HEK293T (cell line): Measurements from ENCODE around the gene GRID1.

ENCODE experiments used
- CTCF ChIA-PET: fragments of 350-600 bp; formaldehyde crosslinking; extraction: SDS; loops from one replicate; lab custom pipeline; 2021; ENCODE audit warnings: antibody characterized with exemption, inconsistent platforms; lab: Yijun Ruan, JAX
- POLR2A ChIA-PET: fragments of 350-600 bp; formaldehyde crosslinking; extraction: SDS; loops from one replicate; lab custom pipeline; 2020; ENCODE audit warnings: antibody characterized with exemption, inconsistent platforms; lab: Yijun Ruan, JAX
- DNase-seq: peaks from one replicate; pipeline ENCODE4 v3.0.0; 2012; ENCODE audit warnings: mixed read lengths; ENCODE audit errors: extremely low spot score
- ARNT ChIP-seq: fragments of 450-650 bp; IDR thresholded peaks from 2 replicates; pipeline ENCODE4 v1.6.1; 2017; ENCODE audit warnings: mild to moderate bottlenecking
- BHLHE40 ChIP-seq: fragments of 450-650 bp; IDR thresholded peaks from 2 replicates; pipeline ENCODE4 v1.6.1; 2016; ENCODE audit warnings: mild to moderate bottlenecking, moderate library complexity, borderline replicate concordance
- CTBP1 ChIP-seq: fragments of 450-650 bp; IDR thresholded peaks from 2 replicates; pipeline ENCODE4 v1.6.1; 2016; ENCODE audit warnings: borderline replicate concordance
- ELF4 ChIP-seq: fragments of 450-650 bp; IDR thresholded peaks from 2 replicates; pipeline ENCODE4 v1.6.1; 2017; ENCODE audit warnings: antibody characterized with exemption
- FOXA1 ChIP-seq: fragments of 450-650 bp; IDR thresholded peaks from 2 replicates; pipeline ENCODE4 v1.6.1; 2016; ENCODE audit warnings: mild to moderate bottlenecking
- FOXK2 ChIP-seq: fragments of 450-650 bp; IDR thresholded peaks from 2 replicates; pipeline ENCODE4 v1.6.1; 2016; ENCODE audit warnings: mild to moderate bottlenecking
- FOXM1 ChIP-seq: fragments of 450-650 bp; IDR thresholded peaks from 2 replicates; pipeline ENCODE4 v1.6.1; 2017; ENCODE audit warnings: mild to moderate bottlenecking, borderline replicate concordance
- HDGF ChIP-seq: fragments of 450-650 bp; IDR thresholded peaks from 2 replicates; pipeline ENCODE4 v1.6.1; 2017; ENCODE audit warnings: antibody characterized with exemption, borderline replicate concordance
- L3MBTL2 ChIP-seq: fragments of 450-650 bp; conservative IDR thresholded peaks from 2 replicates; pipeline ENCODE4 v1.6.1; 2016; ENCODE audit warnings: mild to moderate bottlenecking
- LEF1 ChIP-seq: fragments of 450-650 bp; IDR thresholded peaks from 2 replicates; pipeline ENCODE4 v1.6.1; 2017; ENCODE audit warnings: mild to moderate bottlenecking, borderline replicate concordance
- NFRKB ChIP-seq: fragments of 450-650 bp; IDR thresholded peaks from 2 replicates; pipeline ENCODE4 v1.6.1; 2016; ENCODE audit warnings: mild to moderate bottlenecking, moderate library complexity
- PKNOX1 ChIP-seq: fragments of 450-650 bp; IDR thresholded peaks from 2 replicates; pipeline ENCODE4 v1.6.1; 2016
- SP1 ChIP-seq: fragments of 450-650 bp; IDR thresholded peaks from 2 replicates; pipeline ENCODE4 v1.6.1; 2017
- SUZ12 ChIP-seq: fragments of 450-650 bp; IDR thresholded peaks from 2 replicates; pipeline ENCODE4 v1.6.1; 2016; ENCODE audit warnings: mild to moderate bottlenecking
- TARDBP ChIP-seq: fragments of 450-650 bp; IDR thresholded peaks from 2 replicates; pipeline ENCODE4 v1.6.1; 2016
- ZNF384 ChIP-seq: fragments of 450-650 bp; IDR thresholded peaks from 2 replicates; pipeline ENCODE4 v1.6.1; 2016

The GRID1 gene

GRCh38 chr10:86198271-86198670, 168.3 kb downstream of the GRID1 start:
- no peak for DNase-seq
- ChIA-PET CTCF (no interaction called here), POLR2A (no interaction called here)
- TF ChIP-seq HDGF (no peak), TARDBP (no peak), CTBP1 (no peak), NFRKB (no peak), FOXK2 (no peak), BHLHE40 (no peak)

- TF ChIP-seq TARDBP, result no peak
- TF ChIP-seq L3MBTL2, result no peak
- TF ChIP-seq PKNOX1, result no peak
- POLR2A ChIA-PET, result no interaction called here
- DNase-seq, result no peak
- CTCF ChIA-PET, result no interaction called here
Measured at GRCh38 chr10:86197166-86197790, 169.3 kb downstream of the GRID1 start.

DNA sequence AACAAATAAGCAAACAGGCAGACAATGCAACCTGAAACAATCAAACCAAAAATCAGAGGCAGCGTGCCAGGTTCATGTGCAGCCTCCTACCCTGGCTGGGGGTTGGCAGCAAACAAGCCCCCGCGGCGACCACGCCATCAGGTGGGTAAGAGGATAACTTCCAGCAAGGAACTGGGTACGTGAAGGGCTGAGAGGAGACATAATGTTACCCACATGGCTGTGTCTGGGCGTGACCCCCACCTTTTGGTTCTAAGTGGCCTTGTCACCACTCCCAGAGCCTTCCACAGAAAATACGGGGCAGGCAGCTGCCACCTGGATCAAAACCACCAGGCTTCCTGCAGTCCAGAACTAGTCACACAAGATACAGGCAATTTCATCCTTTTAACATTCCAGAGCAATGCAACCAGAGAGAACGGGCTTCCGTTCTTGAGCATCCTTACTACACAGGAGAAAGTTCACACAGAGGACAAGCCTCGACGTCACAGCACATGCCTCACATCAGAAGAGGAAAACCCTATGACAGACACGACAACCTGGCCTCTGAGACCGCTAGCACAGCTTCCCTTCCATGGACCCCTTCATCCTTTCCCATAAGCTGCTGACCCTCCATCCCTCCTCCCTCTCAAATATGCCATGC, 171.0 kb downstream of the GRID1 start:
- POLR2A ChIA-PET, result no interaction called here
- no peak for DNase-seq
- CTCF ChIA-PET, result no interaction called here
- no peak for TF ChIP-seq ZNF384

DNA sequence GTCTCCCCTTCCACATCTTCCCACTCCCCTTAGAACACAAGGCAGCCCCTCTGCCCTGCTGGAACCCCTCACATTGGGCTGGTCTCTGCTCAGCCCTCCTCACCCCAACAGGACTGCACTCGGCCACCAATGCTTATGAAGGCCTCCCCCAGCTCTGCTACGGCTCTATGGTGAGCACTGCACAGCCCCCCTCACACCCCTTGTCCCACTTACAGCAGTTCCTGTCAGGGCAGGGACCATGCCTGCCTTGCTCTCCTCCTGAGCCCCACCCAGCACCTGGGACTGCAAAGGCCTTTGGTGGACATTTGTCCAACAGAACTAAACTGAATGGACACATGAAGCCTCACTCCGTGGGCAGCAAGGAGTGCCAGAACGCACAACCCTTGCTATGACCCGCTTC, 171.9 kb downstream of the GRID1 start:
- ChIA-PET CTCF (no interaction called here), POLR2A (no interaction called here)
- no peak for TF ChIP-seq BHLHE40
- TF ChIP-seq ELF4, result no peak
- no peak for TF ChIP-seq FOXA1
- TF ChIP-seq PKNOX1, result no peak
- no peak for TF ChIP-seq NFRKB
- TF ChIP-seq FOXM1, result no peak
- TF ChIP-seq ARNT, result no peak
- TF ChIP-seq CTBP1, result no peak
- no peak for TF ChIP-seq SP1
- no peak for TF ChIP-seq SUZ12
- no peak for DNase-seq

- DNase-seq, result no peak
- POLR2A ChIA-PET, result no interaction called here
- TF ChIP-seq LEF1 (no peak), L3MBTL2 (no peak), PKNOX1 (no peak), CTBP1 (no peak), ELF4 (no peak)
- CTCF ChIA-PET, result no interaction called here
Measured at GRCh38 chr10:86193841-86194240, 172.8 kb downstream of the GRID1 start.

DNA sequence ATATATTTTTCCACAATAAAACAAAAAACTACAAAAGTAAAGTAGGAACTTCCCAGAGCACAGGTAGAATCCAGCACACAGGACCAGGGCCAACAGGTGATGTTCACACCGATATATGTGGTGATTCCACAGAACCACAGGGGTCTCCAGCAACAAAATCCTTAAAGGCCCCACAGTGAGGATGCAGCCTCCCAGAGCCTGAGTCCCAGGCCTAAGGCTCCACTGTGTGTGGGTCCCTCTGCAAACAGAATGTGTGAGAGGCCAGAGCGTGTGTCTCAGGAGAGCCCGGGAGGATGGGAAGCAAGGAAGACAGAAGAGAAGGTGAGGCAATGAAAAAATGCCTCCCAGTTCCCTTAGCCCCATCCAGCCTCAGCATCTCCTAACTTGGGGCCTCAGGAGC, 173.9 kb downstream of the GRID1 start:
- TF ChIP-seq FOXA1 (no peak), LEF1 (no peak)
- no peak for DNase-seq
- ChIA-PET CTCF (no interaction called here), POLR2A (no interaction called here)

DNA sequence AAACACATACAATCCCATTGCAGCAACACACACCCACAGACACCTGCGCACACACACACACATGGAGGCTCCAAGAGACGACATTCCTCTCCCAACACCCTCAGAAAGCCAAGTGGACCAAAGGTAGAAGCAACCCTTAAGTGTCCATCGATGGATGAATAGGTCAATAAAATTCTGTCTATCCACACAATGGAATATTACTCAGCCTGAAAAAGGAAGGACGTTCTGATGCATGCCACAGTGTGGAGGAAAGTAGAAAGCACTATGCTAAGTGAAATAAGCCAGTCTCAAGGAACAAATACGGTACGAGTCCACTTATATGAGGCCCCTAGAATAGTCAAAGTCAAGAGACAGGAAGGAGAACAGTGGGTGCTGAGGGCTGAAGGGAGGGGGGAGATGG, 174.4 kb downstream of the GRID1 start:
- no peak for TF ChIP-seq SUZ12
- TF ChIP-seq TARDBP, result no peak
- TF ChIP-seq FOXA1, result no peak
- TF ChIP-seq ELF4, result no peak
- TF ChIP-seq ARNT, result no peak
- TF ChIP-seq SP1, result no peak
- no peak for TF ChIP-seq ZNF384
- no peak for TF ChIP-seq FOXM1
- no peak for TF ChIP-seq BHLHE40
- no peak for TF ChIP-seq FOXK2
- TF ChIP-seq NFRKB, result no peak
- no peak for TF ChIP-seq LEF1
- POLR2A ChIA-PET, result no interaction called here
- DNase-seq, result no peak
- CTCF ChIA-PET, result no interaction called here

DNA sequence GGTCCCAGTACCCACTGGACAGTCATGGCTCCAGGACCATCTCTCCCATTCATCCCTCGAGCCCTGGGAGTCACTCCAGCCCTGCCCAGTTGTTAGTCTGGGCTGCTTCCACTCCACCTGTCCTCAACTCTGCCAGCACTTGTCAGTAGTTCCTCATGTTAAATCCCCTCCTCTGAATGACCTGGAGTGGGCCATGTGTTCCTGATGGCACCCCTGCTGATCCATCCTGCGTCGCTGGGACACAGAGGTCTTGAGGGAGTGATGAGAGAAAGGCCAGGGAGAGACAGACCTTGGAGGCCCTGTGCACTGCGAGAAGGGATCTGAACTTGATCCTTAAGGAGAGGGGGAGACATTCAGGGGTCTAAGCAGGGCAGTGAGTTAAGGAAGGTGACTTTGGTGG, 174.9 kb downstream of the GRID1 start:
- ChIA-PET POLR2A (no interaction called here), CTCF (interaction anchor here (0.6 kb wide), 1 partner anchor 1408 kb away, joined by 3 read pairs; no protein-coding TSS in a partner anchor)
- DNase-seq, result no peak
- no peak for TF ChIP-seq FOXM1
- no peak for TF ChIP-seq TARDBP
- TF ChIP-seq ELF4, result no peak
- no peak for TF ChIP-seq LEF1
- no peak for TF ChIP-seq L3MBTL2
- TF ChIP-seq ZNF384, result no peak
- no peak for TF ChIP-seq BHLHE40
- no peak for TF ChIP-seq PKNOX1
- no peak for TF ChIP-seq FOXA1
- TF ChIP-seq SP1, result no peak
- TF ChIP-seq NFRKB, result no peak
- TF ChIP-seq FOXK2, result no peak
